Psoas muscle (tissue), 8 donors: ENCODE data around the gene HSP90AB1. TPM values are rescaled to one million over a fixed set of nuclear protein-coding genes. Genes with fewer than 3 reads are reported as not detected.
A peak's percentile ranks its signal among the peaks of the same experiment; 100 is the strongest.
"Not testable (repeated sequence)": the region's sequence is repeated elsewhere in the genome, so short reads cannot be mapped to it uniquely, and the experiment has no call there.

ENCODE experiments used
- ATAC-seq, 4 donors: fragments of 200-7000 bp; cut with Tn5 transposase; one replicate each; pipeline ENCODE4 v1.9.1; 2020; ENCODE audit warnings: moderate library complexity in 3 of 4, mild to moderate bottlenecking in 2 of 4
- DNase-seq, 2 donors: peaks; one replicate each; pipeline ENCODE4 v3.0.0-alpha.2; 2020
- H3K27ac ChIP-seq: fragments of 200-600 bp; one replicate; pipeline ENCODE4 v1.8.0; 2022
- H3K27me3 ChIP-seq, 3 donors: fragments of 200-600 bp in 1 of 3; one replicate each; pipeline versions ENCODE4 v1.6.1 to v1.8.0; 2013 to 2022; ENCODE audit warnings: low read length in 2 of 3, mild to moderate bottlenecking in 2 of 3, moderate library complexity in 1 of 3; ENCODE audit not compliant: insufficient read depth in 3 of 3
- H3K36me3 ChIP-seq, 2 donors: fragments of 200-600 bp in 1 of 2; one replicate each; pipeline versions ENCODE4 v1.6.1 to v1.8.0; 2013 to 2022; ENCODE audit warnings: low read depth in 1 of 2, mild to moderate bottlenecking in 1 of 2, moderate library complexity in 1 of 2; ENCODE audit not compliant: insufficient read depth in 1 of 2
- H3K4me1 ChIP-seq: fragments of 200-600 bp; one replicate; pipeline ENCODE4 v1.8.0; 2022
- H3K4me3 ChIP-seq: fragments of 200-600 bp; one replicate; pipeline ENCODE4 v1.8.0; 2022; ENCODE audit warnings: mild to moderate bottlenecking
- H3K9me3 ChIP-seq: fragments of 200-600 bp; one replicate; pipeline ENCODE4 v1.8.0; 2022
- WGBS, 3 donors: extraction: QIAGEN DNeasy Blood & Tissue Kit; methylation state at CpG; one replicate each; pipeline versions ENCODE4 v1.1.6 to v1.1.7; 2013; 5-methylcytosine and 5-hydroxymethylcytosine counted together
- intact Hi-C, 2 donors: fragments of 100-400 bp; cut with DNase I; formaldehyde crosslinking; loops; one replicate each; pipeline versions ENCODE4 v1.11.0 to v1.14.2; 2022
- polyA plus RNA-seq, 3 donors: library from polyadenylated mRNA; stranded (reverse); fragments of 200-250 nt; gene quantifications; one replicate each; pipeline ENCODE4 v1.2.3, GENCODE V29; 2013
- total RNA-seq, 4 donors: library from RNA; stranded (reverse); fragmentation: NEBNext Ultra II Directional in 2 of 4; extraction: Animal tissue kit (Norgen Biotek cat#: 25700) in 2 of 4; gene quantifications; one replicate each; pipeline versions ENCODE4 v1.2.1 to v1.2.4, GENCODE V29; 2021 to 2023
- TF ChIP-seq, protein P1 (sequence below): fragments of 200-600 bp; IDR thresholded peaks from one replicate; pipeline ENCODE4 v1.8.0; 2022; ENCODE audit warnings: antibody characterized with exemption
- donor health status: healthy with polysubstance abuse.
- donor health status: DM: no; HTN: no; CAD: no; lungs with moderate emphysema.
- donor health status: Bipolar disorder and iron deficiency.
- donor health status: healthy.
- donor health status: DM: yes; HTN: yes; CAD: no.
- donor health status: DM: no; HTN: no; CAD: no.
- donor health status: DM: no; HTN: no; CAD: no.
- donor health status: DM: yes; HTN: yes; CAD: no.

Gene HSP90AB1
- total and polyA plus RNA-seq, 7 donors, result 743 to 1,595 (median 1,150) TPM

DNA sequence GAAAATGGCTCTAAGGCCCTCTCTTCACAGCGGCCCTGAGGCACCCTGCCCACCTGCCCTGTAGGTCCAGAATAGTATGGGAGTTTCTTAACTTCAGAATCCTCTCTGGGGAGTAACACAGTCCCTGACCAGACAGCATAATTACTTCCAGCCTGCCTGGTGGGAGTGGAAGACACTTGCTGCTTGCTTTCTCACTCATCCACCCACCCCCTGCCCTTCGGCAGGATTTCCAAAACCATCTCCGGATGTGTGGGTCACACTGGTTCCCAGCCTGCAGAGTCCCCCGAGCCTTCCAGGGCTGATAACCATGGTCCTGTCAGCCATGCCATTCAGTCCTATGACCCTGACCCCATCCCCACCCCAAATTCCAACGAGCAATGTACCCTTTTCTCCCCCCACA is 18.1 kb upstream of the HSP90AB1 start:
- H3K27me3 ChIP-seq, result no peaks in the 10 kb centered on the region
- H3K36me3 ChIP-seq, result peaks cover 2 to 40% of the 10 kb centered on the region in 2 donors
- intact Hi-C loops, result loop anchor here in 1 of 2 donors (5.0 kb wide), 1 partner anchor 127 kb away; no protein-coding TSS in a partner anchor
- DNase-seq (no peak), ATAC-seq (peak in 1 of 4 donors; percentile 0)
- TF ChIP-seq, protein P1, sequence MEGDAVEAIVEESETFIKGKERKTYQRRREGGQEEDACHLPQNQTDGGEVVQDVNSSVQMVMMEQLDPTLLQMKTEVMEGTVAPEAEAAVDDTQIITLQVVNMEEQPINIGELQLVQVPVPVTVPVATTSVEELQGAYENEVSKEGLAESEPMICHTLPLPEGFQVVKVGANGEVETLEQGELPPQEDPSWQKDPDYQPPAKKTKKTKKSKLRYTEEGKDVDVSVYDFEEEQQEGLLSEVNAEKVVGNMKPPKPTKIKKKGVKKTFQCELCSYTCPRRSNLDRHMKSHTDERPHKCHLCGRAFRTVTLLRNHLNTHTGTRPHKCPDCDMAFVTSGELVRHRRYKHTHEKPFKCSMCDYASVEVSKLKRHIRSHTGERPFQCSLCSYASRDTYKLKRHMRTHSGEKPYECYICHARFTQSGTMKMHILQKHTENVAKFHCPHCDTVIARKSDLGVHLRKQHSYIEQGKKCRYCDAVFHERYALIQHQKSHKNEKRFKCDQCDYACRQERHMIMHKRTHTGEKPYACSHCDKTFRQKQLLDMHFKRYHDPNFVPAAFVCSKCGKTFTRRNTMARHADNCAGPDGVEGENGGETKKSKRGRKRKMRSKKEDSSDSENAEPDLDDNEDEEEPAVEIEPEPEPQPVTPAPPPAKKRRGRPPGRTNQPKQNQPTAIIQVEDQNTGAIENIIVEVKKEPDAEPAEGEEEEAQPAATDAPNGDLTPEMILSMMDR, result no peak
- H3K9me3 ChIP-seq, result no peaks in the 10 kb centered on the region
- peaks cover 72% of the 10 kb centered on the region for H3K4me1 ChIP-seq
- whole genome bisulfite sequencing, 3 donors, result 47 to 52% (median 49%) methylated on average over 5 of the region's 5 CpGs
- peak overlapping the region; percentile 71 for H3K4me3 ChIP-seq
- peak overlapping the region; percentile 87 for H3K27ac ChIP-seq

DNA sequence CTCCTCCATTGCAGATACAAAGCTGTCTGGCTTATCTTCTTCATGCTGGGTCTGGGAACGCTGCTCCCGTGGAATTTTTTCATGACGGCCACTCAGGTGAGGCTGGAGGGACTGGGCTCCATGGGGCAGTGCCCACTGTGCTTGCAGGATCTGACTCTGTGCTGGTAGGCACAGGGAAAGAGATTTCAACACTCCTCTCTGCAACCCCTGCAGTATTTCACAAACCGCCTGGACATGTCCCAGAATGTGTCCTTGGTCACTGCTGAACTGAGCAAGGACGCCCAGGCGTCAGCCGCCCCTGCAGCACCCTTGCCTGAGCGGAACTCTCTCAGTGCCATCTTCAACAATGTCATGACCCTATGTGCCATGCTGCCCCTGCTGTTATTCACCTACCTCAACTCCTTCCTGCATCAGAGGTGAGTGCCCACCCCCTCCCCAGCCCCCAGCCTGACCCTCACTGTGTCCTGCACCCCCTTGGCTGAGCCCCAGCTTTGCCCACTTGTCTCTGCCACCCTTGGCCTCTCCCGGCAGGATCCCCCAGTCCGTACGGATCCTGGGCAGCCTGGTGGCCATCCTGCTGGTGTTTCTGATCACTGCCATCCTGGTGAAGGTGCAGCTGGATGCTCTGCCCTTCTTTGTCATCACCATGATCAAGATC is 17.4 kb upstream of the HSP90AB1 start:
- Histone ChIP-seq H3K27ac (peak overlapping the region; percentile 87), H3K9me3 (no peaks in the 10 kb centered on the region), H3K36me3 (peaks cover 2 to 40% of the 10 kb centered on the region in 2 donors), H3K4me3 (peak overlapping the region; percentile 71), H3K4me1 (peaks cover 73% of the 10 kb centered on the region), H3K27me3 (no peaks in the 10 kb centered on the region)
- TF ChIP-seq, protein P1, result no peak
- intact Hi-C loops, result loop anchor here in 1 of 2 donors (5.0 kb wide), 1 partner anchor 127 kb away; no protein-coding TSS in a partner anchor
- WGBS, 3 donors, result 50 to 61% (median 55%) methylated on average over 10 to 11 of the region's 11 CpGs
- ATAC-seq (peak; percentile 71 to 79 (median 78)), DNase-seq (peak; percentile 72 to 88)

DNA sequence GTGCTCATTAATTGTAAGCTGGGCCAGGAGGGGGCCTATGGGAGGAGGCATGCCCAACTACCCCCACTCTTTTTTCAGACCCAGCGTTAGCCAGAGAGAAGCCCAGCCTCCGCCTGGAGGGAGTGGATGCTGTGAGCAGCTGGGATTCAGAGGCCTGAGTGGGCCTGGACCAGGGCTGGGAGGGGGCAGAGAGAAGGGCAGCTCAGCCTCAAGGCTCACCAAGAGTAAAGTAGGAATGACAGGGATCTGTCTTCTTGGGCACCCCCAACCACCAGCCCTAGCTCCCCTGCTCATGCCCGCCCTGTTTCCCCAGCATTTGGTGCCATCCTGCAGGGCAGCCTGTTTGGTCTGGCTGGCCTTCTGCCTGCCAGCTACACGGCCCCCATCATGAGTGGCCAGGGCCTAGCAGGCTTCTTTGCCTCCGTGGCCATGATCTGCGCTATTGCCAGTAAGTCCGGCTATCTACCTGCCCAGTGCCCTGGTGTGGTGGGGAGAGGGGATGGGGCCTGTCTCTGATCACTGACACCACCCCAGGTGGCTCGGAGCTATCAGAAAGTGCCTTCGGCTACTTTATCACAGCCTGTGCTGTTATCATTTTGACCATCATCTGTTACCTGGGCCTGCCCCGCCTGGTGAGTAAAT is 16.7 kb upstream of the HSP90AB1 start:
- TF ChIP-seq, protein P1, result no peak
- ATAC-seq (no peak), DNase-seq (no peak)
- WGBS, 3 donors, result 84 to 89% (median 86%) methylated on average over 9 to 10 of the region's 10 CpGs
- Histone ChIP-seq H3K9me3 (no peaks in the 10 kb centered on the region), H3K4me3 (peak overlapping the region; percentile 71), H3K4me1 (peaks cover 73% of the 10 kb centered on the region), H3K36me3 (peaks cover 2 to 40% of the 10 kb centered on the region in 2 donors), H3K27me3 (no peaks in the 10 kb centered on the region), H3K27ac (peak overlapping the region; percentile 87)
- intact Hi-C loops, result no loop called here

DNA sequence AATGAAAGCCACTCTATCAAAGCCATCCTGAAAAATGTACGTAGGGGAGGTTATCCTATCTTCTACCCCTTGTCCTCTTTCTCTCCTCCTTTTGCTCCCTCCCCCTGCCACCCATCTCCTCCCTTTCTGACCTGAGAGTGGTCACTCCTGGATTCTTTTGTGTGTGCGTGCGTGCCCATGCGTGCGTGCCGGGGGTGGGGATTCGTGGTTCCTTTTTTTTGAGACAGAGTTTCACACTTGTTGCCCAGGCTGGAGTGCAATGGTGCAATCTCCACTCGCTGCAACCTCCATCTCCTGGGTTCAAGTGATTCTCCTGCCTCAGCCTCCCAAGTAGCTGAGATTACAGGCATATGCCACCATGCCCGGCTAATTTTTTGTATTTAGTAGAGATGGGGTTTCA is 15.5 kb upstream of the HSP90AB1 start:
- H3K4me3 ChIP-seq, ATAC-seq, DNase-seq, H3K9me3 ChIP-seq, intact Hi-C loops, H3K27me3 ChIP-seq: not testable (repeated sequence)
- H3K4me1 ChIP-seq, result peaks cover 70% of the 10 kb centered on the region
- WGBS, 3 donors, result 89 to 93% (median 90%) methylated on average over 9 of the region's 9 CpGs
- H3K27ac ChIP-seq, result peak overlapping the region; percentile 87
- H3K36me3 ChIP-seq, result peaks cover 2 to 40% of the 10 kb centered on the region in 2 donors
